HEK293T (cell line): ENCODE measurements around the gene MRPL44.

Experiments
- CTCF ChIA-PET: fragments of 350-600 bp; formaldehyde crosslinking; extraction: SDS; loops from one replicate; lab custom pipeline; 2021; ENCODE audit warnings: antibody characterized with exemption, inconsistent platforms; lab: Yijun Ruan, JAX
- POLR2A ChIA-PET: fragments of 350-600 bp; formaldehyde crosslinking; extraction: SDS; loops from one replicate; lab custom pipeline; 2020; ENCODE audit warnings: antibody characterized with exemption, inconsistent platforms; lab: Yijun Ruan, JAX
- DNase-seq: peaks from one replicate; pipeline ENCODE4 v3.0.0; 2012; ENCODE audit warnings: mixed read lengths; ENCODE audit errors: extremely low spot score
- ARNT ChIP-seq: fragments of 450-650 bp; IDR thresholded peaks from 2 replicates; pipeline ENCODE4 v1.6.1; 2017; ENCODE audit warnings: mild to moderate bottlenecking
- BHLHE40 ChIP-seq: fragments of 450-650 bp; IDR thresholded peaks from 2 replicates; pipeline ENCODE4 v1.6.1; 2016; ENCODE audit warnings: mild to moderate bottlenecking, moderate library complexity, borderline replicate concordance
- CTBP1 ChIP-seq: fragments of 450-650 bp; IDR thresholded peaks from 2 replicates; pipeline ENCODE4 v1.6.1; 2016; ENCODE audit warnings: borderline replicate concordance
- ELF4 ChIP-seq: fragments of 450-650 bp; IDR thresholded peaks from 2 replicates; pipeline ENCODE4 v1.6.1; 2017; ENCODE audit warnings: antibody characterized with exemption
- FOXA1 ChIP-seq: fragments of 450-650 bp; IDR thresholded peaks from 2 replicates; pipeline ENCODE4 v1.6.1; 2016; ENCODE audit warnings: mild to moderate bottlenecking
- FOXK2 ChIP-seq: fragments of 450-650 bp; IDR thresholded peaks from 2 replicates; pipeline ENCODE4 v1.6.1; 2016; ENCODE audit warnings: mild to moderate bottlenecking
- FOXM1 ChIP-seq: fragments of 450-650 bp; IDR thresholded peaks from 2 replicates; pipeline ENCODE4 v1.6.1; 2017; ENCODE audit warnings: mild to moderate bottlenecking, borderline replicate concordance
- HDGF ChIP-seq: fragments of 450-650 bp; IDR thresholded peaks from 2 replicates; pipeline ENCODE4 v1.6.1; 2017; ENCODE audit warnings: antibody characterized with exemption, borderline replicate concordance
- L3MBTL2 ChIP-seq: fragments of 450-650 bp; conservative IDR thresholded peaks from 2 replicates; pipeline ENCODE4 v1.6.1; 2016; ENCODE audit warnings: mild to moderate bottlenecking
- LEF1 ChIP-seq: fragments of 450-650 bp; IDR thresholded peaks from 2 replicates; pipeline ENCODE4 v1.6.1; 2017; ENCODE audit warnings: mild to moderate bottlenecking, borderline replicate concordance
- NFRKB ChIP-seq: fragments of 450-650 bp; IDR thresholded peaks from 2 replicates; pipeline ENCODE4 v1.6.1; 2016; ENCODE audit warnings: mild to moderate bottlenecking, moderate library complexity
- PKNOX1 ChIP-seq: fragments of 450-650 bp; IDR thresholded peaks from 2 replicates; pipeline ENCODE4 v1.6.1; 2016
- SP1 ChIP-seq: fragments of 450-650 bp; IDR thresholded peaks from 2 replicates; pipeline ENCODE4 v1.6.1; 2017
- SUZ12 ChIP-seq: fragments of 450-650 bp; IDR thresholded peaks from 2 replicates; pipeline ENCODE4 v1.6.1; 2016; ENCODE audit warnings: mild to moderate bottlenecking
- TARDBP ChIP-seq: fragments of 450-650 bp; IDR thresholded peaks from 2 replicates; pipeline ENCODE4 v1.6.1; 2016
- ZNF384 ChIP-seq: fragments of 450-650 bp; IDR thresholded peaks from 2 replicates; pipeline ENCODE4 v1.6.1; 2016

Gene MRPL44

GRCh38 chr2:224009605-224010315, 52.5 kb downstream of the MRPL44 start:
- no peak for DNase-seq
- ChIA-PET CTCF (no interaction called here), POLR2A (no interaction called here)
- TF ChIP-seq NFRKB: no peak
- no peak for TF ChIP-seq BHLHE40
- no peak for TF ChIP-seq FOXM1
- no peak for TF ChIP-seq CTBP1
- TF ChIP-seq L3MBTL2: no peak
- no peak for TF ChIP-seq ARNT
- no peak for TF ChIP-seq FOXK2
- TF ChIP-seq PKNOX1: no peak
- no peak for TF ChIP-seq FOXA1
- no peak for TF ChIP-seq SUZ12
- no peak for TF ChIP-seq SP1
- no peak for TF ChIP-seq LEF1
- TF ChIP-seq HDGF: no peak
- TF ChIP-seq ELF4: no peak
- no peak for TF ChIP-seq ZNF384
- TF ChIP-seq TARDBP: no peak

GRCh38 chr2:224011837-224012236, 54.6 kb downstream of the MRPL44 start:
- TF ChIP-seq FOXM1 (no peak), L3MBTL2 (no peak), FOXA1 (no peak), CTBP1 (no peak), ELF4 (no peak)
- ChIA-PET POLR2A (no interaction called here), CTCF (interaction anchor here (0.6 kb wide), 1 partner anchor 41 kb away, joined by 3 read pairs; no protein-coding TSS in a partner anchor)
- no peak for DNase-seq

- no peak for DNase-seq
- TF ChIP-seq SP1: no peak
- no peak for TF ChIP-seq LEF1
- no peak for TF ChIP-seq FOXK2
- TF ChIP-seq ELF4: no peak
- TF ChIP-seq FOXA1: no peak
- no peak for TF ChIP-seq ZNF384
- no peak for TF ChIP-seq CTBP1
- TF ChIP-seq PKNOX1: no peak
- POLR2A ChIA-PET: no interaction called here
- CTCF ChIA-PET: no interaction called here
Observed at GRCh38 chr2:224014336-224014735, 57.1 kb downstream of the MRPL44 start.

GRCh38 chr2:224016963-224017362, 59.7 kb downstream of the MRPL44 start:
- DNase-seq: no peak
- TF ChIP-seq CTBP1 (no peak), PKNOX1 (no peak), FOXM1 (no peak), ZNF384 (no peak), ARNT (no peak), TARDBP (no peak), LEF1 (no peak), NFRKB (no peak), SP1 (no peak), ELF4 (no peak), L3MBTL2 (no peak), BHLHE40 (no peak), SUZ12 (no peak), FOXK2 (no peak), FOXA1 (no peak), HDGF (no peak)
- POLR2A ChIA-PET: no interaction called here
- CTCF ChIA-PET: interaction anchor here (1.2 kb wide), 1 partner anchor 268 kb away, joined by 3 read pairs; no protein-coding TSS in a partner anchor
